HPDE6-E6E7 (cell line): ENCODE measurements around the gene TICRR.
"Not testable (repeated sequence)": the region's sequence is repeated elsewhere in the genome, so short reads cannot be mapped to it uniquely, and the experiment has no call there.

Experiments used
- DNase-seq: peaks from one replicate; pipeline ENCODE4 v3.0.0; 2011; ENCODE audit warnings: missing footprints; ENCODE audit errors: extremely low spot score

Gene TICRR, protein sequence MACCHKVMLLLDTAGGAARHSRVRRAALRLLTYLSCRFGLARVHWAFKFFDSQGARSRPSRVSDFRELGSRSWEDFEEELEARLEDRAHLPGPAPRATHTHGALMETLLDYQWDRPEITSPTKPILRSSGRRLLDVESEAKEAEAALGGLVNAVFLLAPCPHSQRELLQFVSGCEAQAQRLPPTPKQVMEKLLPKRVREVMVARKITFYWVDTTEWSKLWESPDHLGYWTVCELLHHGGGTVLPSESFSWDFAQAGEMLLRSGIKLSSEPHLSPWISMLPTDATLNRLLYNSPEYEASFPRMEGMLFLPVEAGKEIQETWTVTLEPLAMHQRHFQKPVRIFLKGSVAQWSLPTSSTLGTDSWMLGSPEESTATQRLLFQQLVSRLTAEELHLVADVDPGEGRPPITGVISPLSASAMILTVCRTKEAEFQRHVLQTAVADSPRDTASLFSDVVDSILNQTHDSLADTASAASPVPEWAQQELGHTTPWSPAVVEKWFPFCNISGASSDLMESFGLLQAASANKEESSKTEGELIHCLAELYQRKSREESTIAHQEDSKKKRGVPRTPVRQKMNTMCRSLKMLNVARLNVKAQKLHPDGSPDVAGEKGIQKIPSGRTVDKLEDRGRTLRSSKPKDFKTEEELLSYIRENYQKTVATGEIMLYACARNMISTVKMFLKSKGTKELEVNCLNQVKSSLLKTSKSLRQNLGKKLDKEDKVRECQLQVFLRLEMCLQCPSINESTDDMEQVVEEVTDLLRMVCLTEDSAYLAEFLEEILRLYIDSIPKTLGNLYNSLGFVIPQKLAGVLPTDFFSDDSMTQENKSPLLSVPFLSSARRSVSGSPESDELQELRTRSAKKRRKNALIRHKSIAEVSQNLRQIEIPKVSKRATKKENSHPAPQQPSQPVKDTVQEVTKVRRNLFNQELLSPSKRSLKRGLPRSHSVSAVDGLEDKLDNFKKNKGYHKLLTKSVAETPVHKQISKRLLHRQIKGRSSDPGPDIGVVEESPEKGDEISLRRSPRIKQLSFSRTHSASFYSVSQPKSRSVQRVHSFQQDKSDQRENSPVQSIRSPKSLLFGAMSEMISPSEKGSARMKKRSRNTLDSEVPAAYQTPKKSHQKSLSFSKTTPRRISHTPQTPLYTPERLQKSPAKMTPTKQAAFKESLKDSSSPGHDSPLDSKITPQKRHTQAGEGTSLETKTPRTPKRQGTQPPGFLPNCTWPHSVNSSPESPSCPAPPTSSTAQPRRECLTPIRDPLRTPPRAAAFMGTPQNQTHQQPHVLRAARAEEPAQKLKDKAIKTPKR (N-terminal part only)

DNA sequence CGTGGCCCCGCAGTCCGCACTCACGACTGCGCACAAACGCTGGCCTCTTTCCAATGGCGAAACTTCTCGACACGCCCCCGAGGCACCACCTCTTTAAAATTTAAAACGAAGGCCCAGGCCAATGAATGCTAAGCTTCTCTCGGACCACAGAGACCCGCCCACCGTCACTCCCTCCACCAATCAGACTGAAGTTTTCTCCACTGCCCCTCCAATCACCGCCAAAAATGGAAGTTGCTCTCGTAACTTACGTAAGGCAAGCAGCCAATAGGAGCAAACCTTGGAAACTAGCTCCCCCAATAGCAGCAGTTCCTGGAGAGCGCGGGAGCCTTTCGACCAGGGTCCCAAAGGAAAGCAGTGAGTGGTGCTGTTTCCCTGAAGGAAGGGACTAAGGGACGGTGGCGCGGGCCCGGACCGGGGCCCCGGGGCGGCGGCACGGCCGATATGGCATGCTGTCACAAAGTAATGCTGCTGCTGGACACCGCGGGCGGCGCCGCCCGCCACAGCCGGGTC lies at the start of gene TICRR:
Gene TICRR (plus strand): TSS at position 324 of the 510 bp plus-strand sequence. CDS start 118 bp downstream, at position 442.
- peak; percentile 95 for DNase-seq

DNA sequence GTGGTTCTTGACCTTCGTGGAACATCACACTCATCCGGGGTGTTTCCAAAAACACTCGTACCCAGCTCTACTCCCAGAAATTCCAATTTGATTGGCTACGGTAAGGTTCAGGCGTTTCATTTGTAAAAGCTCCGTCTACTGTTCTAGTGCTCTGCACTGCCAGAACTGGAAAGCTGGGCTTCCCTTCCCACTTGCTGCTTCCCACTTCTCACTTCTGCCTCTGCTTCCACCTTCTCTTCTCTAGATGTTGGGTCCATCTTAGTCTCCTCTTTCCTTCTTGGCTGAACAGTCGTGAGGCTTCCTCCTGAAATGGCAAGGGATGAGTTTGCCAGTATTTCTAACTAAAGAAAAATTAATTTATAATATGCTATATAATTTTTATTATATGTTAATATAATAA lies 49.1 kb upstream of the TICRR start:
- DNase-seq = no peak

DNA sequence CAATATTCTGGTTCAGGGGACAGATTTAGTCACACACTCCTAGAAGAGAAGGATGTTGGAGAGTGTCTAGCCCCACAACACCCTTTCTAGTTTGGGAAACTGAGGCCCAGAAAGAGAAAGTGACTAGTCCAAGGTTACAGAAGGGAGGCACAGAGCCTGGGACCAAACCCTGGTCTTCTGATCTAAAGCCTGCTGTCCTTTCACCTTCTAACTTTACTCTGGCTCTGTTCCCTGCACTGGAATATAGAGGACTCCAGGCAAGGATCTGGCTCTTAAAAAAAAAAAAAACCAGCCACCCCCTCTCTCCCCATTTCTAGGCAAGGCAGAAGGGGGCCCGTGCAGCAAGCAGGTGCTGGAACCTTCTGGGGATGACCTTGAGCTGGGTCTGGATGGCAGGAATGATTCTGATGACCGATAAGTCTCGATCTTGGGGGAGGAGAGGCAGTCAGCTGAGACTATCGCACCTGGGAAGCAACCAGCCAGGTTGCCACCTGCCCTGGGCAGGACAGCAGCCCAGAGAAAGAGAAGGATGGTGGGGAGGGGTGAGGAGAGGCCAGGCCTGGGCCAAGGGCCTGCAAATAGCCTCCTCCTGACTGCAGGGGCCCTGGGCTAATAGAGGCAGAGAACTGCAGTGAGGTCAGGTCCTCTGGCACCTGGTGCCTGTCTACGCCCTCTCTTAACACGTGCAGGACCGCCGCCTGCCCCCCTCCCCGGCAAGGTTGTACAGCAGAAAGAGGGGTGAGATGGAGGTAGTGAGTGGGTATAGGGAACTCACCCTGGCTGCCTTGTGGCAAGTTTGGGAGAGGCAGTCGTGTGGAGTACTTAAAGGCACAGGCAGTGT lies 48.4 kb upstream of the TICRR start:
- DNase-seq = no peak

DNA sequence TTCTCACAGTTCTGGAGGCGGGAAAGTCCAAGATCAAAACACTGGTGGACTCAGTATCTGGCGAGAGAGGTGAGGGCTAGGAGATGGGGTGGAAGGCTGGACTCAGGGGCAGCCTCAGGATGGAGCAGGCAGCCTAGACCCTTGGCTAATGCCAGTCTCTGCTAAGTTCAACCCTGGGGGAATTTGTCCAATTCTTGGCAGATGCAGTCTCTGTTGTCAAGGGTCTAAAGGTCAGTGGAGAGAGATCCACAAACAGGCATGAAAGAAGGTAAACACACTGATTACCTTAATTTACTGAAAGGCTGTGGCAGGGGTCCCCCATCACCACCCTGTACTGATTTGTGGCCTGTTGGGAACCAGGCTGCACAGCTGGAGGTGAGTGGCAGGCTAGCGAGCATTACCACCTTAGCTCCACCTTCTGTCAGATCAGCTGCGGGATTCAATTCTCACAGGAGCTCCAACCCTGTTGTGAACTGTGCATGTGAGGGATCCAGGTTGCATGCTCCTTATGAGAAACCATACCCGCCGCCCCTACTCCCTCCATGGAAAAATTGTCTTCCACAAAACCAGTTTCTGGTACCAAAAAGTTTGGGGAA lies 46.4 kb upstream of the TICRR start:
- DNase-seq = no peak

DNA sequence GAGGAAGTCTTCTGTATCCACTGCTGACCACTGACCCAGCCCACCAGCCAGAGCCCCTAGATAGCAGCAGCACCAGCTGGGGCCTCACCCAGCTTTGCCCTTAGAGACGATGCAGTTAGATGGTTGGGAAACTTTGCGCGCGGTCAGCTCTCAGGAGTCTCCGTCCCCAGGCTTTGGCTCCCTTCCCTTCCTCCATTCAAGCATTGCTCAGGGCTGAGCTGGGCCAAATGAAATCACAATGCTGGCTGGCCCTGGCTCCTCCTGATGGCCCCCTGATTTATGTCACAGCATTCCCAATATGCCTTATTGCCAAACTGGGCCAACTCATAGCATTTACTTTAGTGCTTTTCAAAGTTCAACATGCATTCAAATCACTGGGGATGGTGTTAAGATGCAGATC lies 44.3 kb upstream of the TICRR start:
- DNase-seq = no peak

DNA sequence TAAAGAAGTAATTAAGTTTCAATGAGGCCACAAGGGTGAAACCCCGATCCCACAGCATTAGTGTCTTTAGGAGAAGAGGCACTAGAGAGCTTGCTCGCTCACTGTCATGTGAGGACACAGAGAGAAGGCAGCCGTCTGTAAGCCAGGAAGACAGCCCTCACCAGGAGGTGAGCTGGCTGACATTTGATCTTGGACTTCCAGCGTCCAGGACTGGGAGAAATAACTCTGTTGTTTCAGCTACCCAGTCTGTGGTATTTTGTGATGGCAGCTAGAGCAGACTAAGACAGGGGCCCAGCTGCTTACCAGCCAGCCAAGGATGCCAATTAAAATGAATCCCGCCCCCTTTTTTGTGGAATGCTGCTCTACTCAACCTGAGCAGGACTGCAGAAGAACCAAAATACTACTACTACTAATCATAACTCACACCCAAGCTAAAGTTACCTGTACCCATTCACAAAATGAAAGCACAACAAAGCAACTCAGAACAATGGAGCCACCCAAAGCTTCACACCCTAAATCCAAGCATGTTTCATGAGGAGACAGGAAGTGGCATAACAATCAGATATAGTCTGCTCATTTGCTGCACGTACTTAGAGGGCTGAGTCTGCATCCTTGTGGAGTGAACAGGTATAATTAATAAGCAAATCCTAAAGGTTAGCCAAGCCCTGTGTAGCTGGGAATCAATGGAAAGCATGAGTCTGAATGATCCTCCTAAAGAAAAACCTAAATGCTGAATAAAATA lies 43.3 kb upstream of the TICRR start:
- DNase-seq = peak; percentile 45

DNA sequence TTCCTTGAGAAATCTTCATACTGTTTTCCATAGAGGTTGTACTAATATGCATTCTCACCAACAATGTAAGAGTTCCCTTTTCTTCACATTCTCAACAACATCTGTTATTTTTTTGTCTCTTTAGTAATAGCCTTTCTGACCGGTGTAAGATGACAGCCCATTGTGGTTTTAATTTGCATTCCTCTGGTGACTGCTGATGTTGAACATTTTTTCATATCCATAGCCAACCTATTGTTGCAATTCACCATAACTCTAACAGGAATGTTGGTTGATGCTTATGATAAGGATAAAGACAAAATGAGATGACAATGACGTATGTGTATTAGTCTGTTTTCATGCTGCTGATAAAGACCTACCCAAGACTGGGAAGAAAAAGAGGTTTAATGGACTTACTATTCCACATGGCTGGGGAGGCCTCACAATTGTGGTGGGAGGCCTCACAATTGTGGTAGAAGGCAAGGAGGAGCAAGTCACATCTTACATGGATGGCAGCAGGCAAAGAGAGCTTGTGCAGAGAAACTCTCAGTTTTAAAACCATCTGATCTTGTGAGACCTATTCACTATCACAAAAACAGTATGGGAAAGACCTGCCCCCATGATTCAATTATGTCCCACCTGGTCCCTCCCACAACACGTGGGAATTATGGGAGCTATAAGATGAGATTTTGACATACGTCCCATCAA lies 41.3 kb upstream of the TICRR start:
- no peak for DNase-seq

DNA sequence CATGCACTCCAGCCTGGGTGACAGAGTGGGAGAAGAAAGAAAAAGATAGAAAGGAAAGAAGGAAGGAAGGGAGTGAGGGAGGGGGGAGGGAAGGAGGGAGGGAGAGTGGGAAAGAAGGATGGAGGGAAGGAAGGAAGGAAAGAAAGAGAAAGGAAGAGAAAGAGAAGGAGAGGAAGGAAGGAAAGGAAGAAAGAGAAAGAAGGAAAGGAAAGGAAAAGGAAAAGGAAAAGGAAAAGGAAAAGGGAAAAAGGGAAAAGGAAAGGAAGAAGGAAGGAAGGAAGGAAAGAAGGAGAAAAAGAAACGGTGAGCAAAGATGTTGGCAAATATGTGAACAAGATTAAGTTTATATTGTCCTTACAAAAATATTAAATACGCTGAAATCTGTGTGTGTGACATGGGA lies 36.2 kb upstream of the TICRR start:
- DNase-seq = no peak

DNA sequence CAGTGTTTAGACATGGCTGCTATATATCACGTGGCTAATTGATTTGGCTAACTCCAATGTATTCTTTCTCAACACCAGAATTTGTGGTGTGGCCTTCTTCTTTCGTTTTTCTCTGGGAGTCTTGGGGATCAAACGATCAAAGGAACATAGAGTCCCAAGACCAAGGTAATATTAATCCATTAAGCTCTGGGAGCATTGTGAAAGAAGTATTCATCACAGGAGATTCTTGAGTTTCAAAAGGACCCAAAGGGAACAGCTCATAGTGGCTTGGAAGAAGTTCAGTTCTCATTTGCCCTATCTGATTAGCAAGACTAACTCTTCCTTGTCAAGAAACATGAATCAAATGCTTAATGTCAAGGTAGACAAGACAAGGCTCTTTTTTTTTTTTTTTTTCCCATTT lies 32.9 kb upstream of the TICRR start:
- DNase-seq = no peak

DNA sequence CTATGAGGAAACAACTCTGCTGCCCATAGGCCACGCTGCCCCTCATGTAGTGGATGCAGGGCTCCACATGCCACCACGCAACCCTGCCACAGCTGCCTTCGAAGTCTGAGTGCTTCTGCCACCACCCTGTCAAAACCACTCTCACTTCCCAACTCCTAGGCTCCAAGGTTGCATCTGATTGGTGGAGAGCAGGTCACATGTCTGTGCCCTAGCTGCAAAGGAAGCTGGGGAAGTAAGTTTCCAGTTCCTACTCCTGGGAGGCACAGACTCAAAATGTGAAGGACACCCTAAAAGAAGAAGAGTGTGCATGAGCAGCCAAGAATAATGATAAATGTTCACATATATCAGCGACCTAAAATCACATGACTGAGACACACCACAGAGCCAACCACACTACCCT lies 31.9 kb upstream of the TICRR start:
- DNase-seq = no peak

DNA sequence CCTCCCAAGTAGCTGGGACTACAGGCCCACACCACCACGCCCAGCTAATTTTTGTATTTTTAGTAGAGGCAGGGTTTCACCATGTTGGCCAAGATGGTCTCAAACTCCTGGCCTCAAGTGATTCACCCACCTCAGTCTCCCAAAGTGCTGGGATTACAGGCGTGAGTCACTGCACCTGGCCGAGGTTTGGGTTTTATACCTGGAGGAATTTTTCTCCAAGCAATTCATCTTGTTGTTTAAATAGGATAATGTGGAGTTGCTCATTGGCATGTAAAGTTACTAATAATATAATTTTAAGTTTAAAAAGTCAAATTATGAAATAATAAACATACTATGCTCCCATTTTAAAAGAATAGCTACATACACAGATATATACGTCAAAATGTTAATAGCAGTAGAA lies 26.1 kb upstream of the TICRR start:
- not testable (repeated sequence) for DNase-seq

DNA sequence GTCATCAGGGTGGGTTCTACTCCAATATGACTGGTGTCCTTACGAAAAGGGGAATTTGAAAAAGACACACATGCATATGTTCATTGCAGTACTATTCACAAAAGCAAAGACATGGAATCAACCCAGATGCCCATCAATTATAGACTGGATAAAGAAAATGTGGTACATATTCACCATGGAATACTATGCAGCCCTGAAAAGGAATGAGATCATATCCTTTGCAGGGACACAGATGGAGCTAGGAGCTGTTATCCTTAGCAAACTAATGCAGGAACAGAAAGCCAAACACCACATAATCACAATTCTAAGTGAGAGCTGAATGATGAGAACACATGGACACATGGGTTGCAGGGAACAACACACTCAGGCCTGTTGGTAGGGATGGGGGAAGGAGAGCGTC lies 24.8 kb upstream of the TICRR start:
- no peak for DNase-seq

DNA sequence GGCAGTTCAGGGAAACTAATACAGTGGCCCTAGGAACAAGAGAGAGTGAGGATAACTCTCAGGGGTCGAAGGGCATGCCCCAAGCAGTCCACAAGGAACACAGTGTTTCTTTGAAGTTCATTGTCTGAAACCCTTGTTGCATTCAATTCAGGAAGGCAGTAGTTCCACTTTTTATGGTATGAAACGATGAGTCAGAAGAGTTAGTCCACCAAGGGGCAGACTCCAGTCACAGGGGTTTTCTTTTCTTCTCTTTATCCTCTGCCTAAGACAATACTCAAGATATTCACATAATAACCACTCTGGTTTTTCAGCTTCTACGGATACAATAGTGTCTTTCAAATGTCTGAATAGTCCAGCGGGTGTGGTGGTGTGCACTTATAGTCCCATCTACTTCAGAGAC lies 23.7 kb upstream of the TICRR start:
- no peak for DNase-seq

DNA sequence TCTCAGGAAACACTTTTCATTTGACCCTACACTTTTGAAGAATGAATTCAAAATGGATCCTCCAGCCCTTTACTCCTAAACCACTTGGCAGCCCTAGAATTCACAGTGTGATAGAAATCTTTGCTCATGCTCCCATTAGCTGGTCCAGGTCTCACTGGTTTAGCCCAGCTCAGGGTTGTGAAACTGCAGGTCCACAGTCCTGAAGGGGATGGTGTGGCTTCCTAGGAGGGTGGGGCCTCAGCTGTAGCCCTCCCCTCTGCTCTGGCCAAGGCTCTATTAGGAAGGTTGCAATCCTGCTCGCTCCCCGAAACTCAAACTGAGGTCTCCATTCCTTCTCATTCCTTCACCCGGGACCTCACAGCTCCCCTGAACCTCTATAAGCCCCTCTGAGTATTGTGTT lies 21.6 kb upstream of the TICRR start:
- no peak for DNase-seq

DNA sequence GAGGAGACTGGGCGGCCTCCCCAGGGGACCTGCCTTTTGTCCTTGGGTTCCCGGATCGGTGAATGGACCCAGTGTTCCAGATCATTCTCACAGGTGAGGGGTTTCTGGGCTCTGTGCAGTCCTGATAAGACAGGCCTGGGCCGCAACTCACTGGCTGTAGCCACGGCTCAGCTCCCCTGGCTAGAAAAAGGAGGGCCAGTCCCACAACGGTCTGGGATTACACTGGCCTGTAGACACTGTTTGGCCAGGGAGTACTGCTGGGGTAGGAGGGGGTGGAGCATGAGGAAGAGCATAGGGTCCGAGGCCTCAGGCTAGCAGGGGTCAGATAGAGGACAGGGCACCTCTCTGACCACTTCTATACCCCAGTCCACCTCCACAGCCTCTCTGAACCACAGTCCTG lies 21.0 kb upstream of the TICRR start:
- no peak for DNase-seq

DNA sequence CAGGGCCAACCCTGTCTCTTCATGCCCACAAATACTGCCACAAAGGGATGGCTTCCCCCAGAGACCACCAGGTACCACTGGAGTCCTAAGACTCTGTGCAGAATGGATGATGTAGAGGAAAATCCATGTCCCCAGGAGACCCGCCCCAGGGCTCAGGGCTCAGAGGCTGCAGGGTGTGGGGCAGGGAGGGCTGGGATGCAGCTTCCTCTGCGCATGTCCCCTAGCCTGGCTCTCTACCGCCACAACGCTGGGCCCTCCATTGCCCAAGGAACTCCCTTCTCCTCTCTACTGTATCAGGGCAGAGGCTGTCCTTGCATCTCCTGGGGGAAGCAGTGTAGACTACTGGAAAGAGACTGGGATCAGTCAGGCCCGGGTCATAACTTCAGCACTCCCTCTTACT lies 19.5 kb upstream of the TICRR start:
- DNase-seq = no peak

DNA sequence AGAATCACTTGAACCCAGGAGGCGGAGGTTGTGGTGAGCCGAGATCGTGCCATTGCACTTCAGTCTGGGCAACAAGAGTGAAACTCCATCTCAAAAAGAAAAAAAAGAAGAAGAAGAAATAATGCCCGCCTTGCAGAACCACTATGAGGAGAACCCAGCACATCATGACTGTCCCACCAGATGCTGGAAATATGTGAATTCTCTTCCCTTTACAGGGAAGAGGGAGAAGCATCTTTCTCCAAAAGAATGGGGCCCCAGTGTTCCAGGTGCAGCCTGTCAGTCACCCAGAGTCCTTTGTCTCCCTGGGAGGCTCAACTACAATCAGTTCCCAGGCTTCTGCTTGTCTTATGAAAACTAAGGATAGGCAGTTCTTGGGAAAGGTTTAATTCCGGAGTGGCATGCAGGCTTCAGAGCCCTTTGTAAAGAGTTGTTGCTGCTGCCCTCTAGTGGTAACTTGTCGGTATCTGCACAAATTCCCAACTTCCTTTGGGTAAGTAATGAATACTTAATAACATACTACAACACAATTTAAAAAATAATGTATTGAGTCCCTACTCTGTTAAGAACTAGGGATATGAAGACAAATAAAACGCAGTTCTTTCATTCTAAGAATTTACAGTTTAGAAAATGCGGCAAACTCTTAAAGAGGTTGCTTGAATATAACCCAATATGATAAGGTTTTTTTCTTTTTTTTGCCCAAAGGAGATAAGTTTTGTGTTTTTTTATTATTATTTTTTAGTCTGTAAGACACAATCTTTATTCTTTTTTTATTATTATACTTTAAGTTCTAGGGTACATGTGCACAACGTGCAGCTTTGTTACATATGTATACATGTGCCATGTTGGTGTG lies 18.6 kb upstream of the TICRR start:
- DNase-seq = peak; percentile 32

DNA sequence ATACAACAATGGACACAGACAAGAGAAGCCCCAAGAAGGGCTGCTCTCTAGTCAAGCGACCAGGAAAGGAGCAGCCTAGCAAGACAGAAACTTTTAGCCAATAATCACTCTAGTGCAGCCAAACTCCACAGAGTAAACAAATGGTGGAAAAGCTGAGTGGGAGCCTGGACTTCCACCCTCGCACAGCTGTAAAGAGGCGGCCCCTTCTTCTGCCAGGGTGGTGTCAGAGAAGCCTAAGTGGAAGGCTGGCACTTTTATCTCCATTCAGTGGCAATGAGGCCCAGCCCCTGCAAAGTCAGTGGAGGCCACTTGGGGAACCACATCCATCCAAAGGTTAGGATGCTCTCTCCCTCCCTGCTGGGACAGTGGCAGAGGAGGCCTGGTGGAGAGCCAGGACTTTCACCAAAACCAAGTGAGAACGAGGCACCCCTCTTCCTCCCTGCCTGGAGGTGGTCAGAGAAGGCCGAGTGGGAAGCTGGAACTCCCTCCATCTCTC lies 15.5 kb upstream of the TICRR start:
- DNase-seq = no peak
